ENCODE measurements around the gene CUL7.

- TF ChIP-seq, protein P1, sequence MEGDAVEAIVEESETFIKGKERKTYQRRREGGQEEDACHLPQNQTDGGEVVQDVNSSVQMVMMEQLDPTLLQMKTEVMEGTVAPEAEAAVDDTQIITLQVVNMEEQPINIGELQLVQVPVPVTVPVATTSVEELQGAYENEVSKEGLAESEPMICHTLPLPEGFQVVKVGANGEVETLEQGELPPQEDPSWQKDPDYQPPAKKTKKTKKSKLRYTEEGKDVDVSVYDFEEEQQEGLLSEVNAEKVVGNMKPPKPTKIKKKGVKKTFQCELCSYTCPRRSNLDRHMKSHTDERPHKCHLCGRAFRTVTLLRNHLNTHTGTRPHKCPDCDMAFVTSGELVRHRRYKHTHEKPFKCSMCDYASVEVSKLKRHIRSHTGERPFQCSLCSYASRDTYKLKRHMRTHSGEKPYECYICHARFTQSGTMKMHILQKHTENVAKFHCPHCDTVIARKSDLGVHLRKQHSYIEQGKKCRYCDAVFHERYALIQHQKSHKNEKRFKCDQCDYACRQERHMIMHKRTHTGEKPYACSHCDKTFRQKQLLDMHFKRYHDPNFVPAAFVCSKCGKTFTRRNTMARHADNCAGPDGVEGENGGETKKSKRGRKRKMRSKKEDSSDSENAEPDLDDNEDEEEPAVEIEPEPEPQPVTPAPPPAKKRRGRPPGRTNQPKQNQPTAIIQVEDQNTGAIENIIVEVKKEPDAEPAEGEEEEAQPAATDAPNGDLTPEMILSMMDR (conservative IDR thresholded peaks at IDR 0.05), result no peak
- TF ChIP-seq EZH2 (IDR thresholded peaks at IDR 0.05; ENCODE audit: low read depth), result no peak
Observed at GRCh38 chr6:43050981-43051380, 2.7 kb downstream of the CUL7 start.

All from PC-9 (cell line).